ENCODE results near the gene YPEL2. TPM values are rescaled to one million over a fixed set of nuclear protein-coding genes. Genes with fewer than 3 reads are reported as not detected.
A peak's percentile ranks its signal among the peaks of the same experiment; 100 is the strongest.

The YPEL2 gene
- total RNA-seq, 4 donors from 2014 or later: 34.3 to 53.6 (median 40.7) TPM

DNA sequence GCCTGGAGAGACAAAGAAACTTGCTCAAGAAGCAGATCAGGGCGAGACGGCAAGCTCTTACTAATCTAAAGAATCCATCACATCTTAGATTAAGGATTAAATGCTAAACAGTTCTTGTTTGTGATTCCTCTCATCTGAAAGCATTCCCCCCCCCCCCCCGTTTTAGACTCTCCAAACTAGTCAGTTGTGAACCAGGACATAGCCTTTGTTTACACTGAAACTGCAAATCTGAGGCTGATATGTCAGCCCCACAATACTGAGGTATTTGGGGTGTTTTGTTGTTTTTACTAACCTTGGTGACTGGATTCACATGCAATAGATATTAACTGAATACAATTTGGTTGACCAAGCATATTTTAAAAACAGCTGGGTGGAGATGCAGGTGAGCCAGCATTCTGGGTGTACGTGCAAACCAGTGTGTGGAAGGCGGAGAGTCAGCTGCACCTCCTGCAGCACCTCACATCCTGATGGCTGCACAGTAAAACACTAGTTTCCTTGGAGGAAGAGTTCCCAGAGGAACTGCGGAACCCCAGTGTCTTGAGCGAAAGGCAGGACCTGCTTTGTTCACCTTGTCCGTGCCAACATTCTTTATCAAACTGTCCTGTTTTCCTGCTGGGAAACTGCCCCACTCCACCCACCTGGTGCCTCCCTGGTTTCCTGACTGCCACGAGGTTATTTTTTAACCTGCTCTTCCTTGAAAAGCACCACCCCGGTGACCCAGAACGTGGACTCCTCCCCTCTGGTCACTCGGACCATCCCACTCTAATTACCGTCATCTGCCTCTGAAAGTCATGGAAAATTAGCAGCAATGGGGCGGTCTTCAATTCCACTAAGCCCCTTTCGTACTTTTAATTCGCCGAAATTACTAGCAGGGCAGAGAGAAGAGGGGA, 1.2 kb upstream of the YPEL2 start:
- ATAC-seq (ENCODE audit: low FRiP score) (peak; percentile 37), DNase-seq (ENCODE audit: low spot score) (peak; percentile 32)
- TF ChIP-seq, protein P1, sequence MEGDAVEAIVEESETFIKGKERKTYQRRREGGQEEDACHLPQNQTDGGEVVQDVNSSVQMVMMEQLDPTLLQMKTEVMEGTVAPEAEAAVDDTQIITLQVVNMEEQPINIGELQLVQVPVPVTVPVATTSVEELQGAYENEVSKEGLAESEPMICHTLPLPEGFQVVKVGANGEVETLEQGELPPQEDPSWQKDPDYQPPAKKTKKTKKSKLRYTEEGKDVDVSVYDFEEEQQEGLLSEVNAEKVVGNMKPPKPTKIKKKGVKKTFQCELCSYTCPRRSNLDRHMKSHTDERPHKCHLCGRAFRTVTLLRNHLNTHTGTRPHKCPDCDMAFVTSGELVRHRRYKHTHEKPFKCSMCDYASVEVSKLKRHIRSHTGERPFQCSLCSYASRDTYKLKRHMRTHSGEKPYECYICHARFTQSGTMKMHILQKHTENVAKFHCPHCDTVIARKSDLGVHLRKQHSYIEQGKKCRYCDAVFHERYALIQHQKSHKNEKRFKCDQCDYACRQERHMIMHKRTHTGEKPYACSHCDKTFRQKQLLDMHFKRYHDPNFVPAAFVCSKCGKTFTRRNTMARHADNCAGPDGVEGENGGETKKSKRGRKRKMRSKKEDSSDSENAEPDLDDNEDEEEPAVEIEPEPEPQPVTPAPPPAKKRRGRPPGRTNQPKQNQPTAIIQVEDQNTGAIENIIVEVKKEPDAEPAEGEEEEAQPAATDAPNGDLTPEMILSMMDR (IDR thresholded peaks at IDR 0.05): no peak

DNA sequence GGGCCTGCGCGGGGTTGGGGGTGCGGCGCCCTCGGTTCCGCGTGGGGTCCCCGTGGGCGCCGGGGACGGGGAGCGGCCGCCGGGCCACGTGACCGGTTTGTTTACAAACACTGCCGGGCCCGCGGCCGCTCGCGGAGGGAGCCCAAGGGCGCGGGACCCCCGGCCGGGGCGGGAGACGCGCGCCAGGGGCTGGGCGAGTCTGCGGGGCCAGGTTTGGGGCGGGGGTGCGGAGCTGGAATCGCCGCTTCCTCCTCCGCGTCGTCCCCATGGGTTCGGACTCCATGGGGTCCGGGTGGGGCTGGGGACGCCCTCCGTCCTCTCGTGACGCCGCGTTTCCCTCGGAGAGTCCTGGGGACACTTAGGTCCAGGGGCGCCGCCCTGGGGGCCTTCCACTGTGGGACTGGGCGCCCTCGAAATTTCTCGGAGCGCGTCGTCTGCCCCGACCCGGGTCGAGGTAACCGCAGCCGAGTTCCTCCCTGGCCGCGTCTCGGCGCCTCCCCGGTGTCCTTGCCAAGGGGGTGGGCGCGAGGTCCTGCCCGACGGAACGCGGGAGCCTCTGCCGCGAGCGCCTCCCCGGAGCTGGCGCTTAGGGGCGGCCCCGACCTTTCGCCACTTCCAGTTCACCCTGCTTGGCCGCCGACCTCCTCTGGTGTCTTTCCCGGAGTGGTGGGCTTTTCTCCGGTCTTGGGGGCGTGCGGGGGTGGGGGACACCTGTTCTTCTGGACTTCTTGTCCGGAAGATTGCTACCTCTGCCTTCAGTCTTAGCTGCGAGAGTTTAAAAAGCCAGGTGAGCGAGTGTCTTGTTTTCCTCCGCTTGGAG, 684 bp downstream of the YPEL2 start:
- DNase-seq (ENCODE audit: low spot score) (peak; percentile 25), ATAC-seq (ENCODE audit: low FRiP score) (peak; percentile 35)
- TF ChIP-seq, protein P1 (IDR thresholded peaks at IDR 0.05): no peak

DNA sequence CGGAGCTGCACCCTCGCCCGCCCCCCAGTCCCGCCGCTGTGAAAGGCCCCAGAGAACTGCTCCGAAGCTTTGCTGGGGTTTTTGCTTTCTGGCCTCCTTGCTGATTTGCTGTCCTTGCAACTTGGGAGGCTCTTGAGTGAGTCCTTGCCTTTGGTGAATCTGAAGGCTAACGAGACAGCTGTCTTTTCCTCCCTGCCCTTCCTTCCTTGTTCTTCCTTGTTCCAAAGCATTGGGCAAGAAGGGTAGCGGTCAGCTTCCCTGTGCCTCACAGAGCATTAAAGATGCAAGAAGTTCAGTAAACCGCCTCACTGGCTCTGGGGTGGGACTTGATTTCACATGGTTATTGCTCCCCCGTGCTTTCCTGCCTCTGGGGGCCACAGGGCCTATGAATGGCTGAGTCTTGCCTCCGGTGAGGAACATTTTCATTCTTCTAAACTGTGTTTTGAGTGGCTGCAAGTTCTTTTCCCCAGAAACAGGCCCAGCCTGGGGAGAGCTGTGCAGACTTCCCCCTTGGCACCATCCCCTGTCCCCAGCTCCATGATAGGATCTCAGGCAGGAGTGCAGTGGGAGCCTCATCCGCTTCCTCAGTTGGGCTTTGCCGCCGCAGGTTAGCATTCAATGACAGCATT, 1.4 kb downstream of the YPEL2 start:
- no peak for DNase-seq (ENCODE audit: low spot score)
- ATAC-seq (ENCODE audit: low FRiP score): no peak
- TF ChIP-seq, protein P1 (IDR thresholded peaks at IDR 0.05): no peak

DNA sequence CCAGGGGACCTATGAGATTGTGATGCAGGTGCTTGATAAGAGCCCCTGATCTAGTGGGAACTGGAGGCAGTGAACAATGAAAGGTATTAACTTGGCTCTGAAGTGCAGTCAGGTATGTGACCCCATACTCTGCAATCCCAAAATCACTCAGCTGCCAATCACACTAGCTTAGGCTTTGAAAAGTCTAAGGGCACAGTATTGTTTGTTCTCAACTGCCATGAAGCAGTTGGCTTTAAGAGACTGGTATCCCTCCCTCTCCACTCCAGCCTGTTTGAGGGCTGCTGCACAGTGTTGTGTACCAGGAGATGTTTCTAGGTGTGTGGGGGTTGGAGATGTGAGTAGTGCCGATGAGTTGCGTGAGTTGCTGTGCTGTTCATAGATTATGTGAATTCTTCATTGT, 2.4 kb downstream of the YPEL2 start:
- ATAC-seq (ENCODE audit: low FRiP score) (no peak), DNase-seq (ENCODE audit: low spot score) (no peak)
- TF ChIP-seq, protein P1 (IDR thresholded peaks at IDR 0.05): no peak

DNA sequence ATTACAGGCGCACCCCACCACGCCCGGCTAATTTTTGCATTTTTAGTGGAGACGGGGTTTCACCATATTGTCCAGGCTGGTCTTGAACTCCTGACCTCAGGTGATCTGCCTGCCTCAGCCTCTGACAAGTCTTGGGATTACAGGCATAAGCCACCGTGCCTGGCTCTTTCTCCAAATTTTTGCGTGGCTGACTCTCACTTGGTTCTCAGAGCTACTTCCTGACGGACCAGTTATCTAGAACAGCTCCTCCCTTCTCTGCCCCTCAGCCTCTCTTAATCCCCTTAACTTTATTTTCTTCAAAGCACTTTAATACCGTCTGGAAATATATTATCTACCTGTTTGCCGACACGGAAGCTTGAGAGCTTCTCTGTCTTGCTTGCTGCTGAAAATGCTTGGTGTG, 4.2 kb downstream of the YPEL2 start:
- ATAC-seq (ENCODE audit: low FRiP score): no peak
- TF ChIP-seq, protein P1 (IDR thresholded peaks at IDR 0.05): no peak
- no peak for DNase-seq (ENCODE audit: low spot score)

DNA sequence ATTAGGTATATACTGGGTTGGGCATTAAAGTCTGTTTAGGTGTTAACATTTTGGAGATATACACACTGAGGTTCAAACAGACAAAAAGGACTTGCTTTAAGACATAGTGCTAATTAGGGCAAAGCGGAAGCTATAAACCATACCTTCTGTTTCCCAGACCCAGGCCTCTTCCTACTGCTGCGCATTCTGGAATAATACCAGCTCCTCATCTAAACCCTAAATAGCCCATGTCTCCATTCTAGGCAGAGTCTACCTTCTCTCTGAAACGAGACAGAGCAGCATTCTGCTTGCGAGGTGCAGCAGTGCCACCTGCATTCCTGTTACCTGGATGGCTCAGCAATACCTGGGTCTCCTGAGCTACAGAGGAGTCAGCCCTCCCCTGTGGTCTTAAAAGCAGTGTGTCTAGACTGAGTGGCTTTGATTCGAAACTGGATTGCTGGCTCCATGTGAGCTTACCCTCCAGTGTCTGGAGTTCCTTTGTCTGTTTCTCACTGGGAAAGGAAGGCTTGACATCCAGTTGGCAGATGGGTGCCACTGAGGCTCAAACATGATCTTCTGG, 6.4 kb downstream of the YPEL2 start:
- DNase-seq (ENCODE audit: low spot score) (no peak), ATAC-seq (ENCODE audit: low FRiP score) (no peak)
- TF ChIP-seq, protein P1 (IDR thresholded peaks at IDR 0.05): no peak

Measured in omental fat pad (tissue), 4 donors.